ENCODE data around the gene ATP10B.

Gene ATP10B

GRCh38 chr5:160692271-160692670 lies 159.7 kb downstream of the ATP10B start:
- in situ Hi-C loops (cut with MboI; ENCODE audit: low sequenced_read_pairs): no loop called here

- in situ Hi-C loops (cut with MboI; ENCODE audit: low sequenced_read_pairs): no loop called here
Measured at GRCh38 chr5:160685695-160686094, 166.3 kb downstream of the ATP10B start.

GRCh38 chr5:160685219-160685618 lies 166.8 kb downstream of the ATP10B start:
- in situ Hi-C loops (cut with MboI; ENCODE audit: low sequenced_read_pairs): no loop called here

- in situ Hi-C loops (cut with MboI; ENCODE audit: low sequenced_read_pairs): no loop called here
Measured at GRCh38 chr5:160679567-160680309, 172.3 kb downstream of the ATP10B start.

- in situ Hi-C loops (cut with MboI; ENCODE audit: low sequenced_read_pairs): no loop called here
Measured at GRCh38 chr5:160675988-160676387, 176.0 kb downstream of the ATP10B start.

- in situ Hi-C loops (cut with MboI; ENCODE audit: low sequenced_read_pairs): no loop called here
Measured at GRCh38 chr5:160674901-160675300, 177.1 kb downstream of the ATP10B start.

- in situ Hi-C loops (cut with MboI; ENCODE audit: low sequenced_read_pairs): no loop called here
Measured at GRCh38 chr5:160672521-160672920, 179.5 kb downstream of the ATP10B start.

GRCh38 chr5:160668356-160668755 lies 183.7 kb downstream of the ATP10B start:
- in situ Hi-C loops (cut with MboI; ENCODE audit: low sequenced_read_pairs): no loop called here

- in situ Hi-C loops (cut with MboI; ENCODE audit: low sequenced_read_pairs): no loop called here
Measured at GRCh38 chr5:160667160-160667559, 184.9 kb downstream of the ATP10B start.

GRCh38 chr5:160665460-160665859 lies 186.6 kb downstream of the ATP10B start:
- in situ Hi-C loops (cut with MboI; ENCODE audit: low sequenced_read_pairs): no loop called here

- in situ Hi-C loops (cut with MboI; ENCODE audit: low sequenced_read_pairs): no loop called here
Measured at GRCh38 chr5:160660132-160660531, 191.9 kb downstream of the ATP10B start.

GRCh38 chr5:160657622-160658458 lies 194.2 kb downstream of the ATP10B start:
- in situ Hi-C loops (cut with MboI; ENCODE audit: low sequenced_read_pairs): no loop called here

GRCh38 chr5:160657068-160657507 lies 194.9 kb downstream of the ATP10B start:
- in situ Hi-C loops (cut with MboI; ENCODE audit: low sequenced_read_pairs): no loop called here

- in situ Hi-C loops (cut with MboI; ENCODE audit: low sequenced_read_pairs): no loop called here
Measured at GRCh38 chr5:160655717-160656116, 196.3 kb downstream of the ATP10B start.

- in situ Hi-C loops (cut with MboI; ENCODE audit: low sequenced_read_pairs): no loop called here
Measured at GRCh38 chr5:160651692-160652645, 200.0 kb downstream of the ATP10B start.

GRCh38 chr5:160649304-160649703 lies 202.7 kb downstream of the ATP10B start:
- in situ Hi-C loops (cut with MboI; ENCODE audit: low sequenced_read_pairs): no loop called here

GRCh38 chr5:160646033-160646432 lies 206.0 kb downstream of the ATP10B start:
- in situ Hi-C loops (cut with MboI; ENCODE audit: low sequenced_read_pairs): no loop called here

- in situ Hi-C loops (cut with MboI; ENCODE audit: low sequenced_read_pairs): no loop called here
Measured at GRCh38 chr5:160643616-160644240, 208.3 kb downstream of the ATP10B start.

- in situ Hi-C loops (cut with MboI; ENCODE audit: low sequenced_read_pairs): no loop called here
Measured at GRCh38 chr5:160641405-160641804, 210.6 kb downstream of the ATP10B start.

GRCh38 chr5:160640406-160640805 lies 211.6 kb downstream of the ATP10B start:
- in situ Hi-C loops (cut with MboI; ENCODE audit: low sequenced_read_pairs): no loop called here
